Adrenal gland (tissue), 12 donors: Measurements from ENCODE around the gene TNFSF9. TPM values are rescaled to one million over a fixed set of nuclear protein-coding genes. Genes with fewer than 3 reads are reported as not detected.
"Not testable (repeated sequence)": the region's sequence is repeated elsewhere in the genome, so short reads cannot be mapped to it uniquely, and the experiment has no call there.

Experiments used
- DNase-seq, 7 donors: peaks; one replicate each; pipeline ENCODE4 v3.0.0-alpha.2; 2019 to 2020
- H3K27ac ChIP-seq, 5 donors: fragments of 200-600 bp; sonication (generic) in 4 of 5; 1 replicate in 3 of 5; 2 replicates in 2 of 5; pipeline versions ENCODE4 v1.5.1 to v1.8.0; 2016 to 2020; ENCODE audit warnings: mild to moderate bottlenecking in 1 of 5
- H3K27me3 ChIP-seq: fragments of 200-600 bp; 2 replicates; pipeline ENCODE4 v1.8.0; 2021
- H3K36me3 ChIP-seq, 2 donors: fragments of 200-600 bp; replicated peaks in 1 of 2; 1 replicate in 1 of 2; 2 replicates in 1 of 2; pipeline versions ENCODE4 v1.5.1 to v1.8.0; 2018 to 2022
- H3K4me1 ChIP-seq, 2 donors: fragments of 200-600 bp; replicated peaks in 1 of 2; 1 replicate in 1 of 2; 2 replicates in 1 of 2; pipeline versions ENCODE4 v1.5.1 to v1.8.0; 2018 to 2021
- H3K4me3 ChIP-seq, 4 donors: fragments of 200-600 bp; sonication (generic) in 3 of 4; one replicate each; pipeline ENCODE4 v1.5.1; 2016 to 2018
- H3K9me3 ChIP-seq, 3 donors: fragments of 200-600 bp; sonication (generic) in 1 of 3; replicated peaks in 1 of 3; 1 replicate in 2 of 3; 2 replicates in 1 of 3; pipeline versions ENCODE4 v1.5.1 to v1.8.0; 2016 to 2021
- POLR2A ChIP-seq, 2 donors: fragments of 450-650 bp; IDR thresholded peaks; one replicate each; pipeline ENCODE4 v1.6.1; 2017; ENCODE audit warnings: antibody characterized with exemption in 2 of 2, mild to moderate bottlenecking in 2 of 2, moderate library complexity in 1 of 2
- WGBS, 4 donors: extraction: QIAGEN DNeasy Blood & Tissue Kit in 2 of 4; methylation state at CpG; one replicate each; pipeline versions ENCODE4 v1.1.5 to v1.1.7; 2013 to 2017; 5-methylcytosine and 5-hydroxymethylcytosine counted together
- intact Hi-C, 2 donors: fragments of 100-400 bp; cut with DNase I; formaldehyde crosslinking; loops; one replicate each; pipeline versions ENCODE4 v1.14.1 to v1.15.0; 2022 to 2023
- polyA plus RNA-seq, 3 donors: library from polyadenylated mRNA; stranded (reverse); fragments of 200-250 nt in 2 of 3; fragments of 350-450 nt in 1 of 3; fragmentation: Illumina TruSeq in 1 of 3; extraction: RNeasy Lipid Tissue Mini Kit (QIAGEN cat#74804) in 1 of 3; gene quantifications; one replicate each; pipeline ENCODE4 v1.2.3, GENCODE V29; 2013 to 2014
- total RNA-seq, 9 donors: library from RNA; depleted of rRNA in 4 of 9; stranded (reverse); fragments of >200 nt in 4 of 9; fragments of 120-200 nt in 1 of 9; fragmentation: NEBNext Ultra II Directional in 1 of 9; extraction: Animal tissue kit (Norgen Biotek cat#: 25700) in 1 of 9; gene quantifications; one replicate each; pipeline versions ENCODE4 v1.1.0 to v1.2.4, GENCODE V29; 2013 to 2023
- TF ChIP-seq, protein P1 (sequence below), 6 experiments: fragments of 450-650 bp in 4 of 6; fragments of 200-600 bp in 2 of 6; sonication (generic) in 1 of 6; IDR thresholded peaks; 1 replicate in 5 of 6; 2 replicates in 1 of 6; pipeline versions ENCODE4 v1.5.1 to v1.8.0; 2016 to 2021; ENCODE audit warnings: antibody characterized with exemption in 6 of 6, mild to moderate bottlenecking in 2 of 6, moderate library complexity in 1 of 6
- donor health status: healthy with polysubstance abuse.
- donor health status: Bipolar disorder and iron deficiency.
- donor health status: DM: yes; HTN: yes; CAD: no.
- donor health status: DM: no; HTN: no; CAD: no.
- donor health status: DM: no; HTN: no; CAD: no.
- donor health status: DM: yes; HTN: yes; CAD: no.

TNFSF9 gene
- total and polyA plus RNA-seq, 12 donors, result 0.16 to 1.6 (median 0.58) TPM; not detected in 1

DNA sequence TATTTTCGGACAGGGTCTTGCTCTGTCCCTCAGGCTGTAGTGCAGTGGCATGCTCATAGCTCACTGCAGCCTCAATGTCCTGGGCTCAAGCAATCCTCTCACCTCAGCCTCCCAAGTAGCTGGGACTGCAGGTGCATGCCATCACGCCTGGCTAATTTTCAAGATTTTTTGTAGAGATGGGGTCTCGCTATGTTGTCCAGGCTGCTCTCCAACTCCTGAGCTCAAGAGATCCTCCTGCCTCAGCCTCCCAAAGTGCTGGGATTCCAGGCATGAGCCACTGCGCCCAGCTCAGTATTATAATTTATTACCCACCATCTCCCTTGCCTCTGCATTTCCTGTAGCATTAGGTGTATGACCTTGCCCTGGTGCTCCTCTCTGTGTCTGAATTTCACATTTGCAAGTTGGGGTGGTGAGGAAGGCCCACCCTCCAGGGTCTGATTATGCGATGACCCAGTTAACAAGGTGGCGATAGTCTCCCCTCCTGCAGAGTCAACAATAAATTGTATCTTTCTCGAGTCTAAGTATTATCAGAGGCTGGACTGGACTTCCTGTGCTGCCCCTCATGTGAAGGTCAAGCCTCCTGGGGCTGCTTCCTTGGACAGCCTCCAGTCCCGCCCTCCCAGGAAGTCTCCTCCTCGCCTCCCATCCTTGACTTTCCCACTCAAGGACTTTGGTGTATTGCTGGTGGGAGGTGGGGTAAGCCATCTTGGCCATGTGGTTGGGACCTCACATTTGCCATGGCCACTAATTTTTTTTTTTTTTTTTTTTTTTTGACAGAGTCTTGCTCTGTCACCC is 27.2 kb upstream of the TNFSF9 start:
- no peaks in the 10 kb centered on the region for H3K27me3 ChIP-seq
- H3K4me3 ChIP-seq, result no peak overlapping the region
- H3K27ac ChIP-seq, result peak overlapping the region; percentile 29 to 79 (median 69)
- no peaks in the 10 kb centered on the region for H3K36me3 ChIP-seq
- peak; percentile 58 to 82 (median 76) for DNase-seq
- H3K9me3 ChIP-seq, result no peaks in the 10 kb centered on the region
- intact Hi-C loops, result no loop called here
- no peak for TF ChIP-seq POLR2A (IDR thresholded peaks at IDR 0.05)
- TF ChIP-seq, protein P1, sequence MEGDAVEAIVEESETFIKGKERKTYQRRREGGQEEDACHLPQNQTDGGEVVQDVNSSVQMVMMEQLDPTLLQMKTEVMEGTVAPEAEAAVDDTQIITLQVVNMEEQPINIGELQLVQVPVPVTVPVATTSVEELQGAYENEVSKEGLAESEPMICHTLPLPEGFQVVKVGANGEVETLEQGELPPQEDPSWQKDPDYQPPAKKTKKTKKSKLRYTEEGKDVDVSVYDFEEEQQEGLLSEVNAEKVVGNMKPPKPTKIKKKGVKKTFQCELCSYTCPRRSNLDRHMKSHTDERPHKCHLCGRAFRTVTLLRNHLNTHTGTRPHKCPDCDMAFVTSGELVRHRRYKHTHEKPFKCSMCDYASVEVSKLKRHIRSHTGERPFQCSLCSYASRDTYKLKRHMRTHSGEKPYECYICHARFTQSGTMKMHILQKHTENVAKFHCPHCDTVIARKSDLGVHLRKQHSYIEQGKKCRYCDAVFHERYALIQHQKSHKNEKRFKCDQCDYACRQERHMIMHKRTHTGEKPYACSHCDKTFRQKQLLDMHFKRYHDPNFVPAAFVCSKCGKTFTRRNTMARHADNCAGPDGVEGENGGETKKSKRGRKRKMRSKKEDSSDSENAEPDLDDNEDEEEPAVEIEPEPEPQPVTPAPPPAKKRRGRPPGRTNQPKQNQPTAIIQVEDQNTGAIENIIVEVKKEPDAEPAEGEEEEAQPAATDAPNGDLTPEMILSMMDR (IDR thresholded peaks at IDR 0.05), result no peak
- peaks cover 17 to 36% of the 10 kb centered on the region in 2 donors for H3K4me1 ChIP-seq
- 36 to 56% (median 45%) methylated on average over 8 to 9 of the region's 9 CpGs for WGBS, 4 donors

DNA sequence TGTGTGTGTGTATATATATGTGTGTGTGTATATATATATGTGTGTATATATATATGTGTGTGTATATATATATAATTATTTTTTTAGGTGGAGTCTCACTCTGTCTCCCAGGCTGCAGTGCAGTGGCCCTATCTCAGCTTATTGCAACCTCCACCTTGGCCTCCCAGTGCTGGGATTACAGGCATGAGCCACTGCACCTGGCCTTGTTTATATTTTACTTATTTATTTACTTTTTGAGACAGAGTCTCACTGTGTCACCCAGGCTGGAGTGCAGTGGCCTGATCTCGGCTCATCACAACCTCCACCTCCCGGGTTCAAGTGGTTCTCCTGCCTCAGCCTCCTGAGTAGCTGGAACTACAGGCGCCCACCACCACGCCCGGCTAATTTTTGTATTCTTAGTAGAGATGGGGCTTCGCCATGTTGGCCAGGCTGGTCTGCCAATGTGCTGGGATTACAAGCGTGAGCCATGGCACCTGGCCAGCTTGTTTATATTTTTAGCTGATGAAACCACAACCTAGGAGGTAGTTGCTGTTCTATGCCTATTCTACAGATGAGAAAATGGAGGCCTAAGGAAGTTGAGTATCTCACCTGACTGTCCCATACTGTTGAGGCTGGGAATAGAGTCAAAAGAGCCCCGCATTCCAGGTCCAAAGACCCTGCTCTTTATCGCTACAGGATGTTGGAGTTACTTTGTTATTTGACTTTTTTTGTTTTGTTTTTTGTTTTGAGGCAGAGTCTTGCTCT is 22.6 kb upstream of the TNFSF9 start:
- Histone ChIP-seq H3K27ac (peak overlapping the region in 4 of 5 donors; percentile 84 to 91 (median 88)), H3K4me1 (peaks cover 17 to 20% of the 10 kb centered on the region in 2 donors)
- H3K9me3 ChIP-seq, H3K27me3 ChIP-seq, H3K36me3 ChIP-seq, H3K4me3 ChIP-seq, intact Hi-C loops: not testable (repeated sequence)
- WGBS, 4 donors, result 87 to 90% (median 88%) methylated on average over 9 of the region's 9 CpGs
- peak in 1 of 7 donors; percentile 37 for DNase-seq

DNA sequence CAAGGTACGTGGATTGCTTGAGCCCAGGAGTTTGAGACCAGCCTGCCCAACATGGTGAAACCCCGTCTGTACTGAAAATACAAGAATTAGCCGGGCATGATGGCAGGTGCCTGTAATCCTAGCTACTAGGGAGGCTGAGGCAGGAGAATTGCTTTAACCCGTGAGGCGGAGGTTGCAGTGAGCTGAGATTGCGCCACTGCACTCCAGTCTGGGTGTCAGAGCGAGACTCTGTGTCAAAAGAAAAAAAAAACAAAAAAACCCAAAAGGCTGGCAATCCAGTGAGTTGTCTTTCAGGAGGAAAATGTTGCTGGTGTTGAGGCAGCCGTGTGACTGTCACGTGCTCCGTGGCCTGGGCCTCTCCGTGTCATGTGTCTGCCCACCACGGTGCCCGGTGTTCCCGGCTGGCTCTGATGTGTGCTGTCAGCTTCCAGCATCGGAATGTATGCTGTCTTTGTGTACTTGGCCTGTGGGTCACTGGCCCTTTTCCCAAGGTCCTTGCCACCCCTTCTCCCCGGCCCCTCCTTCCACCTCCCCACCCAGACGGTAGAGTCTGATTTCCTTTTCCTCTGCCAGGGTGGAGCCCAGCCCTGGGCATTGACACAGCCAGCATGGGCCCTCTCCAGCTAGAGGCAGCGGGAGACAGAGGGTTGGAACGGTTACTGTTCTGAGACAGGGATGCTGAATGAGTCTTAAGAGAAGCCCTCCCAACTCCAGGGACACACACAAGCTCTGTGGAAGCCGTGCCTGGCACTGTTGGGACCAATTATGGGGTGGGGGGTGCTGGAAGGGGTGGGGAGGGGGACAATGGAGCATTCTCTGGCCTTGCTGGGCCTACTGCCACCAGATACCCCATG is 21.5 kb upstream of the TNFSF9 start:
- peak in 1 of 2 donors; percentile 46 for TF ChIP-seq POLR2A (IDR thresholded peaks at IDR 0.05)
- TF ChIP-seq, protein P1 (IDR thresholded peaks at IDR 0.05), result no peak
- intact Hi-C loops, result no loop called here
- WGBS, 4 donors, result 38 to 41% (median 40%) methylated on average over 20 of the region's 20 CpGs
- no peaks in the 10 kb centered on the region for H3K27me3 ChIP-seq
- peaks cover 10 to 15% of the 10 kb centered on the region in 2 donors for H3K4me1 ChIP-seq
- H3K9me3 ChIP-seq, result no peaks in the 10 kb centered on the region
- peak overlapping the region; percentile 22 to 91 (median 87) for H3K27ac ChIP-seq
- H3K4me3 ChIP-seq, result no peak overlapping the region
- no peaks in the 10 kb centered on the region for H3K36me3 ChIP-seq
- DNase-seq, result peak; percentile 82 to 98 (median 95)

DNA sequence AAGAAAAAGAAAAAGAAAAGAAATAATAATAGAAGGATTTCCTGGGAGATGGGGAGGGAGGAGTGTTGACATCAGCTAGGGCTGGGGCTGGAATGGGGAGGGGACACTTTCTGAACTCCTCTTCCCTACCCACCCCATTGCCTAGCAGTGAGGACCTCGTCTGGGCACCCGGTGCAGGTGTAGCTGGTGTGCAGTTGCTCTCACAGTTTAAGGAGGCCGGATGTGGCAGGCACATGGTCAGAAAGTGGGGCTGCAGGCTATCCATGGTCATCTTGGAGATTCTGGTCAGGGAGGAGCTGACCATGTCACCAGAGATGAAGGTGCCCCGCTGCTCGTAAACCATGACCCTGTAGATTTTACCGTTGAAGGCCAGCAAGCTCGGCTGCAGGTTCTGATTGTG is 20.2 kb upstream of the TNFSF9 start:
- H3K27me3 ChIP-seq, result no peaks in the 10 kb centered on the region
- DNase-seq, result peak in 3 of 7 donors; percentile 46 to 64 (median 58)
- no peak overlapping the region for H3K4me3 ChIP-seq
- H3K9me3 ChIP-seq, result no peaks in the 10 kb centered on the region
- WGBS, 4 donors, result 36 to 58% (median 50%) methylated on average over 5 to 7 of the region's 7 CpGs
- H3K36me3 ChIP-seq, result no peaks in the 10 kb centered on the region
- no peak for TF ChIP-seq POLR2A (IDR thresholded peaks at IDR 0.05)
- TF ChIP-seq, protein P1 (IDR thresholded peaks at IDR 0.05), result no peak
- H3K4me1 ChIP-seq, result peaks cover 10 to 15% of the 10 kb centered on the region in 2 donors
- intact Hi-C loops, result no loop called here
- peak overlapping the region; percentile 22 to 91 (median 87) for H3K27ac ChIP-seq
